Astrocyte of the hippocampus (primary cell): ENCODE data around the gene ZNF527.
"Not testable (repeated sequence)": the region's sequence is repeated elsewhere in the genome, so short reads cannot be mapped to it uniquely, and the experiment has no call there.

Experiments
- DNase-seq: peaks from one replicate; pipeline ENCODE4 v3.0.0; 2011; ENCODE audit warnings: low read depth, low spot score

The ZNF527 gene

GRCh38 chr19:37370880-37371661, at the start of gene ZNF527:
Gene ZNF527, plus strand, starts transcription at chr19:37371099. Its CDS starts 3,100 bp downstream, at chr19:37374199.
- DNase-seq = peak; percentile 99

DNA sequence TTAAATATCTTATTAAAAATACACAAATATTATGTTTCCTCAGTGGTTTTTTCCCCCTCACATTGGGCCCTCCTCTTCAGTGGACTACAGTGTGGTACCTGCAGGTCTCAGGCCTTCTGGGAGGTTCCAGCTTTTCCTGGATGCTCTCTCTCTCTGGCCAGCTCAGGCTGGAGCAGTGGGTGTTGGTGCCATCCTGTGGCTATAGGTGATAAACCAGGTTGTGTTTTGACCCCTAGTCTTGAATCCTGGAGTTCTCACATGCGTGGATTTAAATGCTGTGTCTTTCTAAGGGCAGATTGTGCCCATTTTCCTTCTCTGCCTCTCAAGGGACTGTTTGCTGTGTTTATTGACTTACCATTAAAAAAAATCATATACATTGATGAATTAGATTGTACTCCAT, 41.2 kb upstream of the ZNF527 start:
- DNase-seq = no peak

GRCh38 chr19:37332839-37333238, 38.1 kb upstream of the ZNF527 start:
- DNase-seq = no peak

- no peak for DNase-seq
Observed at GRCh38 chr19:37333457-37333856, 37.4 kb upstream of the ZNF527 start.

GRCh38 chr19:37334179-37335071, 36.5 kb upstream of the ZNF527 start:
- DNase-seq = peak; percentile 96

DNA sequence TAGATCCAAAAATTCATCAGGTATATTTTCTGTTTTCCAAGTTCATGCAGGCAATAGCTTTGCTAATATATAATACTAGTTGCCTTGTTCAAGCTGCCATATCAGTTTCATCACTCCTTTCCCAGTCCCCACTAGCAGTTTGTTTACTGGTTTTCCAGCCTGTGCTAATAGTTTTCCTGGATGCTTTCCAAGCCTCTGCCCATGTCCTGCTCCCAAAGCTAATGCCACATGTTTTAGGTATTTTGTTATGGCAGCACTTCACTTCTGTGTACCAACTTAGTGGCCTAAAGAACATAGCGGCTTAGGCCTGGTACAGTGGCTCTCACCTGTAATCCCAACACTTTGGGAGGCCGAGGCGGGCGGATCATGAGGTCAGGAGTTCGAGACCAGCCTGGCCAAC, 28.1 kb upstream of the ZNF527 start:
- DNase-seq = peak; percentile 8

GRCh38 chr19:37346091-37346490, 24.8 kb upstream of the ZNF527 start:
- DNase-seq = no peak

GRCh38 chr19:37348060-37348459, 22.8 kb upstream of the ZNF527 start:
- DNase-seq = no peak

GRCh38 chr19:37353968-37354367, 16.9 kb upstream of the ZNF527 start:
- no peak for DNase-seq

GRCh38 chr19:37355901-37356300, 15.0 kb upstream of the ZNF527 start:
- DNase-seq = no peak

DNA sequence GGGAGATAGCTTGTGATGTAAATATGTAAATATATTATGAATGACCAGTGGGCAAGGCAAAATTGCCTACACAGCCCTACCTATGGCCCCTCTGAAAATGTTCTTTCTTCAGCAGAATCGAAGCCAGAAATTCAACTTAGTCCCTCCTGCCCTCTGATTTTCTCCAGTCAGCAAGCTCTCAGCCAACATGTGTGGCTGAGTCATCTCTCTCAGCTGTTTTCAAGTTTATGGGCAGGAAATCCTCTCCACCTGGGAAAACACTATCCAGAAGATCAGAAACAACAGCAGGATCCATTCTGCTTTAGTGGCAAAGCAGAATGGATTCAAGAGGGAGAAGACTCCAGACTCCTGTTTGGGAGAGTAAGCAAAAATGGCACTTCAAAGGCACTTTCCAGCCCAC, 8.9 kb upstream of the ZNF527 start:
- peak; percentile 18 for DNase-seq

DNA sequence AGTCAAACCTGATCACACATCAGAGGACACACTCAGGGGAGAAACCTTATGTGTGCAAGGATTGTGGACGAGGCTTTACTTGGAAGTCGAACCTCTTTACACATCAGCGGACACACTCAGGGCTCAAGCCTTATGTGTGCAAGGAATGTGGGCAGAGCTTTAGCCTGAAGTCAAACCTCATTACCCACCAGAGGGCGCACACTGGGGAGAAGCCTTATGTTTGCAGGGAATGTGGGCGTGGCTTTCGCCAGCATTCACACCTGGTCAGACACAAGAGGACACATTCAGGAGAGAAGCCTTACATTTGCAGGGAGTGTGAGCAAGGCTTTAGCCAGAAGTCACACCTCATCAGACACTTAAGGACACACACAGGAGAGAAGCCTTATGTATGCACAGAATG, 8.2 kb upstream of the ZNF527 start:
- DNase-seq = no peak

- not testable (repeated sequence) for DNase-seq
Observed at GRCh38 chr19:37370386-37370879, 466 bp upstream of the ZNF527 start.

- DNase-seq = no peak
Observed at GRCh38 chr19:37389234-37389633, 18.3 kb downstream of the ZNF527 start.

DNA sequence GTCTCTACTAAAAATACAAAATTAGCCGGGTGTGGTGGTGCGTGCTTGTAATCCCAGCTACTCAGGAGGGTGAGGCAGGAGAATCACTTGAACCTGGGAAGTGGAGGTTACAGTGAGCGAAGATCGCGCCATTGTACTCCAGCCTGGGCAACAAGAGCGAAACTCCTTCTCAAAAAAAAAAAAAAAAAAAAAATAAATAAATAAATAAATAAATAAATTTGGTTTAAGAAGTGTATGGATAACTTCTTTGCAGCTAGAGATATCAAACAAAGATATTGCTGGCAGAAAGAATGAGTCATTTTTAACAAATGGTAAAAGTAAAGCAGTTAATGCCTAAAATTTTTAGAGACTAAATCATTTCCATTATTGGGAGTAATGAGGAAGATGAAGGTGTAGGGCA, 20.5 kb downstream of the ZNF527 start:
- not testable (repeated sequence) for DNase-seq

GRCh38 chr19:37401078-37401477, 30.2 kb downstream of the ZNF527 start:
- no peak for DNase-seq

GRCh38 chr19:37403403-37403802, 32.5 kb downstream of the ZNF527 start:
- DNase-seq = no peak

- DNase-seq = not testable (repeated sequence)
Observed at GRCh38 chr19:37406140-37406846, 35.4 kb downstream of the ZNF527 start.

DNA sequence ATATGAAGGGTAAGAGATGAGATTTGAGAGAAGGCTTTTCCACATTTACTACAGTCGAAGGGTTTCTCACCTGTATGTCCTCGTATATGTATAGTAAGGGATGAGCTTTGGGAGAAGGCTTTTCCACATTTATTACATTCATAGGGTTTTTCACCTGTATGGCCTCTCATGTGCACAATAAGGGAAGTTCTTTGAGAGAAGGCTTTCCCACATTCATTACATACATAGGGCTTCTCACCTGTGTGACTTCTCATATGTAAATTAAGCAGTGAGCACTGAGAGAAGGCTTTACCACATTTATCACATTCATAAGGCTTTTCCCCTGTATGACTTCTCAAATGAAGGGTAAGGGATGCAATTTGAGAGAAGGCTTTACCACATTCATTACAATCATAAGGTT, 41.8 kb downstream of the ZNF527 start:
- DNase-seq = no peak

GRCh38 chr19:37413313-37414084, 42.6 kb downstream of the ZNF527 start:
- peak; percentile 5 for DNase-seq
